LHCN-M2 (cell line): ENCODE data around the gene TBC1D9. TPM values are rescaled to one million over a fixed set of nuclear protein-coding genes. Genes with fewer than 3 reads are reported as not detected.

Source experiments
- DNase-seq: peaks from one replicate; pipeline ENCODE4 v3.0.0-alpha.2; 2012; ENCODE audit warnings: low read depth
- total RNA-seq: library from RNA; depleted of rRNA; stranded (reverse); fragments of >200 nt; gene quantifications from 2 replicates; pipeline ENCODE4 v1.2.3, GENCODE V29; 2014

The TBC1D9 gene
- total RNA-seq, 1 experiment from 2014 or later: 20.3 TPM

DNA sequence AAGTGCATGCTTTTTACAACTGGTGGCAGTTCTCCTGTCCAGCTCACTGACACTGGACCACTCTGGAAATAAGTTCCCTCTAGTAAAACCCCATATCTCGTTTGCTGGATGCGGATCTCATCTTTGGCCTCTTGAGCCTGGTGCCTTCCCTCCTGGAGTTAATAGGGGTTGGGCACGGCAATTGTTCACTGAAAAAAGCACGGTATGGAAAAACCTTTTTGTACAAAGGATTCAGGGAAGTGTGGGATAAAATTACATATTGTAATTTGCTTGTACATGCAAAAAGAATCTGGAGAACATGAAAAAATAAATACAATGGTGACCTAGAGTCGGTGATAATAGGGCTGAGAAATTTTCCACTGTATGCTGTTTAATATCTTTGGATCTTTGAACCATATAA lies 30.6 kb downstream of the TBC1D9 start:
- DNase-seq: no peak

DNA sequence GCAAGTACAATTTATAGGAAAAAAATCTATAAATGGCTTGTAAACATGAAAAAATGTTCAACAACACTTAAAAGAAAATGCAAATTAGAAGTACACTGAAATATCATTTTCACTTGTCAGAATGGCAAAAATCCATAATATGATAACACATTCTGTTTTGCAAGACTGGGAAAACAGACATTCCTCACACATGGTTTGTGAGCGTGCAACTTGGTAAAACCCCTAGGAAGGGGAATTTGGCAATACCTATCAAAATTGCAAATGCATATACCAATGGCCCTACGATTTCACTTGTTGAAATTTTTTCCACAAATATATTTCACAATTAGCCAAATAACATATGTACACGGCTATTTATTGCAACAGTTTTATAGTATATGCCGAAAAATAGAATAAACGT lies 31.4 kb downstream of the TBC1D9 start:
- no peak for DNase-seq

- DNase-seq: no peak
Observed at GRCh38 chr4:140720387-140721304, 35.5 kb downstream of the TBC1D9 start.

- no peak for DNase-seq
Observed at GRCh38 chr4:140719686-140720085, 36.5 kb downstream of the TBC1D9 start.

- peak; percentile 64 for DNase-seq
Observed at GRCh38 chr4:140719022-140719421, 37.2 kb downstream of the TBC1D9 start.

DNA sequence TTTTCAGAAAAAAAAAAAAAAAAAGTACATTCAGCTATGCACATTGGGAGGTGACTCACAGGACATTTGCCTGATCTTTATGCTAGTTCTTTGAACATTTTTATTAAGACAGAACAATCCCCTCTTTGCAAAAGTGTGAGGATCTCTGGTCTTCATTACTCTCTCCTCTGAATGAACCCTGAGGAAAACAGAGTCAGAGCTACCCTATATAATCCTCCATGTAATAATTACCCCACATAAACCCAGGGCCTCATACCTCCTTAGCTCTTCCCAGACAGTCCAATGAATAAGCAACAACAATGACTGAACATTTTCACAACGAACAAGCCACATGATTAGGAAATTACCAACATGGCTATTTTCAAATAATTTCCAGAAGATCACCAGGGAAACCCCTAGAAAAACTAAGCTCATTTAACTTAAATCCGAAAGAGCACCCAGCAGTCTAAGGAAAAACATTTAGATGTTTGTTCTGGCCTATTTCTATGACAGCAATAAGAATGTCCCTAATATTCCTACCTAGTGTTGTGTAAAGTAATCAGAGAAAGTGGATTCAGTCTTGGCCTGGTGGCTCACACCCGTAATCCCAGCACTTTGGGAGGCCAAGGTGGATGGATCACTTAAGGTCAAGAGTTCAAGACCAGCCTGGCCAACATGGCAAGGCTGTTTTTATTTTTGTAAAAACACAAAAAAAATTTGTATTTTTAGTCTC lies 37.8 kb downstream of the TBC1D9 start:
- DNase-seq: peak; percentile 56

- no peak for DNase-seq
Observed at GRCh38 chr4:140717313-140717712, 38.9 kb downstream of the TBC1D9 start.

GRCh38 chr4:140715119-140715518 lies 41.1 kb downstream of the TBC1D9 start:
- DNase-seq: no peak

DNA sequence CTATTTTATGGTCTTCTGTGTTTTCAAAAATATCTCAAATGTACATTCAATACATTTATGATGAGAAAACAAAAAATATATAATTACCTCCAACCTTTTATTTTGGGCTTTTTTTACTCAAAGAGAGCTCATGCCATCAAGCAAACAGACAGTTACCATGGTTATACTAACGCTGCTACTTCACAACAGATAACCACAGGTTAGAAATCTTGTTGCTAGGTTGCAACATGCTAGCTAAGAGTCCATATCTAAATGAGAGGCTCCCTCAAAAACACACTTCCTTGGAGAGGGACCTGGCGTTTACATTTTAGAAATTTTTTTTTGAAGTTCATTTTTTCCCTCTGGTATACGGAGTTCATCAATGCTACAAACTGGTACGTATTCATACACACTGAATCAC lies 44.3 kb downstream of the TBC1D9 start:
- no peak for DNase-seq

DNA sequence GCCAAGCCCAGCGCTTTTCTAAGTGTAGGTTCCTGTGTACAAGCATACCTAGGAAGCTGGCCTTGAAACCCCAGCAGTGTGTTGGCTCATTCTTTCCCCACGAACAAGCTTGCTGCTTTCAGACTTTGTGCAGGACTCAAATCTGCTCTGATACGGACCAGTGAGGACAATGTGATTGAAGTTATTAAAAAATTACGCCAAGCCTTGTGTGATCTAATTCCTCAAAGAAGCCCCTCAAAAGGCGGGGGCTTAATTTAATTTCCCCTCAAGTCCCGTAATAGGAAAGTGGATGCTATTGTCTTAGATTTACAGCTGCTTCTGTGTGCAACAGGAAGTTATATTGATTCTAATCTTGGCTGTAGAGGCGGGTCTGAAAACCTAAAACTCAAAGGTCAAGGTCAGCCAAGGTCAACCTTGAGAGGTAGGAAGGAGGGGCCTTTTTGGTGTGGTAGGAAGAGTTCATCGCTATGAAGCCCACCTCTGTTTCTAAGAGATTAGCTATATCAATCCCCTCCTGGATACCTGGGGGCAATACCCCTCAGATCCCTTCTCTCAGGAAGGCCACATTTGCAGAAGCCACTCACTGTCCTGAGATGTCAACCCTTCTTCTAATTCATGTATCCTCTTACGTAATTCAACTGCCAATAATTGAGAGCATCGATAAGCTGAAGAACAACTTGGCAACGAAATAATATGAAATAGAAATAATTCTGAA lies 45.1 kb downstream of the TBC1D9 start:
- DNase-seq: no peak

GRCh38 chr4:140707325-140707724 lies 48.9 kb downstream of the TBC1D9 start:
- no peak for DNase-seq

DNA sequence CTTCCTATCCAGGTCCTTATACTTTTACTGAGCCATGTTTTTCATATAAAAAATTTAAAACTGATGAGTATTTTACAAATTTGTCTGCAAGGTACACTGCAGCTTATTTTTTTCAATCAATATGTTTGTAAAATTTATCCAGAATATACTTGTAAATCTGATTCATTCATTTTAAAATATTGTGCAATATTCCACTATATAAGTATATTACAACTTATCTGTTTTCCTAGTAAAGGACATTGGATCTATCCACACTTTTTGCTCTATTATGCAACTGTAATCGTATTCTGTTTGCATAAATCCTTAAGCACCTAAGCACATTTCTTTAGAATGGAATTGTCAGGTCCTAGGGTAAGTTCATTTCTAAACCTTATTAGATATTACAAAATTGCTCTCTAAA lies 49.5 kb downstream of the TBC1D9 start:
- DNase-seq: no peak

DNA sequence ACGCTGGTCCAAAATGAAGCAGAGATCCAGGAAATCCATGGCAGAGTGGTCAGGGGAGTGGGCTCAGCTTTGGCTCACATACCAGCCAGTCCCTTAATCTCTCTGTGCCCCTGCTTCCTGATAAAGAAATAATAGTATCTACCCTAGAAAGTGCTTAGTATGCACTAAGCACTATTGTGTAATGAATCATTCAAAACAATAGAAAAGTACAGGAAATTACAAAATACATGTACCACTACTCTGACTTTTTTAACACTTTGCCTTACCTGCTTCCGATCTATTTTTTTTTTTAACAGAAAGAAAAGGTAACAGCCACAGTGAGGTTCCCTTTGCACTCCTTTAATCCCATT lies 49.9 kb downstream of the TBC1D9 start:
- no peak for DNase-seq

GRCh38 chr4:140705625-140706275 lies 50.4 kb downstream of the TBC1D9 start:
- DNase-seq: peak; percentile 77

GRCh38 chr4:140704964-140705363 lies 51.2 kb downstream of the TBC1D9 start:
- no peak for DNase-seq

- DNase-seq: no peak
Observed at GRCh38 chr4:140704392-140704960, 51.7 kb downstream of the TBC1D9 start.

GRCh38 chr4:140703463-140703862 lies 52.7 kb downstream of the TBC1D9 start:
- peak; percentile 19 for DNase-seq

GRCh38 chr4:140702096-140702757 lies 54.0 kb downstream of the TBC1D9 start:
- no peak for DNase-seq

GRCh38 chr4:140701071-140701470 lies 55.1 kb downstream of the TBC1D9 start:
- no peak for DNase-seq

DNA sequence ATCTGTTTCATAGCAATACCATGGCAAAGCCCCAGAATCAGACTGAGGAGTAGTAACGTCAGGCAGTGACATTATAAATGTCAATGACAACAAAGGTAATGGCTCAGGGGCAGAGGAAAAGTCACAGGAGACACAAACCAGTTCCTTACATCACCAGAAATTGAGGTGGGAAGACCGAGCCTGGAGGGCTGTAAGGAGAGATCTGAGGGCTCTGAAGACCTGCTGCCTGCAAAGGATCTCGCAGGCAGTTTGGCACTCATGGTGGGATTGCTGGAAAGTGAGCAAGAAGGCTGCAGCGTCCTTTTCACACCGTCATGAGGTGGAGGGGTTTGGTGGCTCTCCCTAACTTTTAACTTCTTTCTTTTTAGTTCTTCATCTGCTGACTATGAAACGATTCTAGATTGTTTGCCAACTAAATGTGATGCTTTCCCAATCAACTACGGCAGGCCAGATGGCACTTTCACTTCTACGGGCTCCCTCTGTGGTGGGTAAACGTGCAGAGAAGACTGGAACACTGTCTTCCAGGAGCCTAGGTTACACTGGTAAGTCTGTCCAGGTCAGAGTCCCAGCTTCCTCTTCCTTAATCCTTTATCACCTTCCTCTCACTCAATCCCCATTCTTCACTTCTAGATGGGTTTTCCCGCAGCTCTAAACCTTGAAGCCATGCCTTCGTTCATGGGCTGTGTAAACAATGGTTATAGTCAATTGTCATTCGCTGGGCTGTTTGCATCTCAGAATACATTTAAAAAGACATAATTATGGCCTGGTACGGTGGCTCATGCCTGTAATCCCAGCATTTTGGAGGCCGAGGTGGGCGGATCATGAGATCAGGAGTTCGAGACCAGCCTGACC lies 58.2 kb downstream of the TBC1D9 start:
- no peak for DNase-seq
